CD4-positive, alpha-beta memory T cell (primary cell): ENCODE data around the gene PPP3R1. TPM values are rescaled to one million over a fixed set of nuclear protein-coding genes. Genes with fewer than 3 reads are reported as not detected.

Experiments
- CTCF ChIA-PET: fragments of 350-600 bp; sonication (Branson Sonifier 250); formaldehyde crosslinking; loops from one replicate; lab custom pipeline; 2021; ENCODE audit warnings: inconsistent platforms; ENCODE audit not compliant: partially characterized antibody; lab: Charles Lee
- POLR2A ChIA-PET: fragments of 350-600 bp; sonication (Branson Sonifier 250); formaldehyde crosslinking; loops from one replicate; lab custom pipeline; 2021; ENCODE audit not compliant: partially characterized antibody; lab: Charles Lee
- DNase-seq, 5 donors: peaks; one replicate each; pipeline versions ENCODE4 v3.0.0 to v3.0.0-alpha.2; 2020 to 2022; ENCODE audit warnings: mixed read lengths in 1 of 5
- H3K27ac ChIP-seq: one replicate; pipeline ENCODE4 v1.7.0; 2013; ENCODE audit warnings: low read depth, low read length
- H3K27me3 ChIP-seq: 2 replicates; pipeline ENCODE4 v1.7.0; 2013; ENCODE audit warnings: mild to moderate bottlenecking, low read length, moderate library complexity; ENCODE audit not compliant: insufficient read depth
- H3K36me3 ChIP-seq: 2 replicates; pipeline ENCODE4 v1.7.0; 2013; ENCODE audit warnings: mild to moderate bottlenecking, low read length, moderate library complexity; ENCODE audit not compliant: insufficient read depth
- H3K4me1 ChIP-seq: 2 replicates; pipeline ENCODE4 v1.7.0; 2013; ENCODE audit warnings: mild to moderate bottlenecking, low read length, moderate library complexity; ENCODE audit not compliant: insufficient read depth
- H3K4me3 ChIP-seq, 2 donors: one replicate each; pipeline ENCODE4 v1.7.0; 2013; ENCODE audit warnings: low read length in 2 of 2, mild to moderate bottlenecking in 1 of 2
- H3K9me3 ChIP-seq, 2 donors: one replicate each; pipeline ENCODE4 v1.7.0; 2013; ENCODE audit warnings: low read length in 2 of 2, control low read depth in 1 of 2; ENCODE audit not compliant: control insufficient read depth in 1 of 2
- H3K27ac Mint-ChIP-seq, 7 donors: one replicate each; pipeline ENCODE4 v1.8.0; 2020 to 2021; ENCODE audit warnings: mixed read lengths in 7 of 7, mild to moderate bottlenecking in 6 of 7, inconsistent platforms in 3 of 7, moderate library complexity in 3 of 7
- H3K27me3 Mint-ChIP-seq, 2 donors: one replicate each; pipeline ENCODE4 v1.8.0; 2020 to 2021; ENCODE audit warnings: mixed read lengths in 2 of 2
- H3K36me3 Mint-ChIP-seq, 2 donors: one replicate each; pipeline ENCODE4 v1.8.0; 2020 to 2021; ENCODE audit warnings: mixed read lengths in 2 of 2, inconsistent platforms in 1 of 2, mild to moderate bottlenecking in 1 of 2
- H3K4me1 Mint-ChIP-seq, 4 donors: one replicate each; pipeline ENCODE4 v1.8.0; 2020 to 2021; ENCODE audit warnings: mixed read lengths in 4 of 4, mild to moderate bottlenecking in 1 of 4
- H3K4me3 Mint-ChIP-seq, 8 donors: one replicate each; pipeline ENCODE4 v1.8.0; 2020 to 2021; ENCODE audit warnings: mixed read lengths in 8 of 8, mild to moderate bottlenecking in 7 of 8, moderate library complexity in 6 of 8, inconsistent platforms in 3 of 8
- H3K9me3 Mint-ChIP-seq, 8 donors: one replicate each; pipeline ENCODE4 v1.8.0; 2020 to 2021; ENCODE audit warnings: mixed read lengths in 8 of 8, mild to moderate bottlenecking in 5 of 8, inconsistent platforms in 3 of 8, moderate library complexity in 1 of 8
- intact Hi-C: fragments of 100-400 bp; cut with micrococcal nuclease; formaldehyde crosslinking; loops from one replicate; pipeline ENCODE4 v1.15.1; 2023
- polyA plus RNA-seq, 2 donors: library from polyadenylated mRNA; unstranded; fragments of 300-500 nt; fragmentation: Illumina TruSeq; gene quantifications; one replicate each; pipeline ENCODE4 v1.2.3, GENCODE V29; 2021
- total RNA-seq, 2 experiments: library from RNA; stranded (reverse); gene quantifications; one replicate each; pipeline ENCODE4 v1.2.3, GENCODE V29; 2021

The PPP3R1 gene
- total and polyA plus RNA-seq, 4 experiments from 2014 or later = 3.9 to 76.8 (median 40.1) TPM

- intact Hi-C loops = loop anchor here (2.0 kb wide), 1 partner anchor 18 kb away; no protein-coding TSS in a partner anchor
- no peak for DNase-seq
- CTCF ChIA-PET = interaction anchor here (1.2 to 1.3 kb wide), 2 partner anchors 11 to 87 kb away, joined by 3 to 5 read pairs; no protein-coding TSS in a partner anchor
- peaks cover 0 to 3% (median 0%) of the 10 kb centered on the region in 8 donors for H3K9me3 Mint-ChIP-seq
- H3K4me3 Mint-ChIP-seq = no peak overlapping the region
- Histone ChIP-seq H3K4me3 (no peak overlapping the region), H3K9me3 (no peaks in the 10 kb centered on the region), H3K36me3 (no peaks in the 10 kb centered on the region), H3K27ac (no peak overlapping the region), H3K27me3 (peaks cover 5% of the 10 kb centered on the region), H3K4me1 (no peaks in the 10 kb centered on the region)
- H3K36me3 Mint-ChIP-seq = no peaks in the 10 kb centered on the region
- POLR2A ChIA-PET = interaction anchor here (1.3 kb wide), 1 partner anchor 22 kb away, joined by 3 read pairs; no protein-coding TSS in a partner anchor
- peaks cover 7 to 8% of the 10 kb centered on the region in 2 donors for H3K27me3 Mint-ChIP-seq
- H3K4me1 Mint-ChIP-seq = no peaks in the 10 kb centered on the region
- no peak overlapping the region for H3K27ac Mint-ChIP-seq
Measured at GRCh38 chr2:68272246-68272994, 20.1 kb upstream of the PPP3R1 start.

GRCh38 chr2:68266655-68267054, 14.3 kb upstream of the PPP3R1 start:
- Histone ChIP-seq H3K4me1 (no peaks in the 10 kb centered on the region), H3K27me3 (no peaks in the 10 kb centered on the region), H3K36me3 (no peaks in the 10 kb centered on the region), H3K9me3 (no peaks in the 10 kb centered on the region), H3K27ac (no peak overlapping the region), H3K4me3 (no peak overlapping the region)
- Mint-ChIP-seq H3K27me3 (peaks cover 2 to 3% of the 10 kb centered on the region in 2 donors), H3K4me1 (no peaks in the 10 kb centered on the region), H3K4me3 (no peak overlapping the region), H3K36me3 (no peaks in the 10 kb centered on the region), H3K9me3 (peaks cover 0 to 6% (median 0%) of the 10 kb centered on the region in 8 donors), H3K27ac (no peak overlapping the region)
- ChIA-PET POLR2A (no interaction called here), CTCF (interaction anchor here (1.4 kb wide), 1 partner anchor 70 kb away, joined by 3 read pairs; no protein-coding TSS in a partner anchor)
- intact Hi-C loops = no loop called here
- no peak for DNase-seq

GRCh38 chr2:68263632-68264031, 11.3 kb upstream of the PPP3R1 start:
- POLR2A ChIA-PET = no interaction called here
- intact Hi-C loops = no loop called here
- Mint-ChIP-seq H3K9me3 (peaks cover 0 to 6% (median 0%) of the 10 kb centered on the region in 8 donors), H3K4me1 (peaks cover 0 to 3% (median 0%) of the 10 kb centered on the region in 4 donors), H3K36me3 (no peaks in the 10 kb centered on the region), H3K27me3 (peaks cover 0 to 2% of the 10 kb centered on the region in 2 donors), H3K4me3 (no peak overlapping the region), H3K27ac (no peak overlapping the region)
- CTCF ChIA-PET = interaction anchor here (1.0 kb wide), 1 partner anchor 68 kb away, joined by 3 read pairs; no protein-coding TSS in a partner anchor
- no peak overlapping the region for H3K27ac ChIP-seq
- no peaks in the 10 kb centered on the region for H3K4me1 ChIP-seq
- H3K9me3 ChIP-seq = no peaks in the 10 kb centered on the region
- H3K36me3 ChIP-seq = no peaks in the 10 kb centered on the region
- H3K4me3 ChIP-seq = no peak overlapping the region
- no peaks in the 10 kb centered on the region for H3K27me3 ChIP-seq
- DNase-seq = no peak

GRCh38 chr2:68258851-68259250, 6.5 kb upstream of the PPP3R1 start:
- Histone ChIP-seq H3K9me3 (no peaks in the 10 kb centered on the region), H3K27ac (no peak overlapping the region), H3K4me3 (no peak overlapping the region), H3K36me3 (no peaks in the 10 kb centered on the region), H3K4me1 (peaks cover 23% of the 10 kb centered on the region), H3K27me3 (no peaks in the 10 kb centered on the region)
- H3K36me3 Mint-ChIP-seq = no peaks in the 10 kb centered on the region
- no peaks in the 10 kb centered on the region for H3K9me3 Mint-ChIP-seq
- H3K27me3 Mint-ChIP-seq = no peaks in the 10 kb centered on the region
- H3K4me1 Mint-ChIP-seq = peaks cover 10 to 26% (median 19%) of the 10 kb centered on the region in 4 donors
- DNase-seq = no peak
- ChIA-PET POLR2A (no interaction called here), CTCF (no interaction called here)
- H3K27ac Mint-ChIP-seq = no peak overlapping the region
- no peak overlapping the region for H3K4me3 Mint-ChIP-seq
- intact Hi-C loops = no loop called here

GRCh38 chr2:68256093-68256450, 3.7 kb upstream of the PPP3R1 start:
- Mint-ChIP-seq H3K27me3 (peaks cover 0 to 4% of the 10 kb centered on the region in 2 donors), H3K4me3 (peak overlapping the region in 2 of 8 donors; percentile 20 to 47), H3K36me3 (peaks cover 0 to 16% of the 10 kb centered on the region in 2 donors), H3K27ac (peak overlapping the region in 2 of 7 donors; percentile 38 to 43), H3K9me3 (peaks cover 0 to 5% (median 0%) of the 10 kb centered on the region in 8 donors), H3K4me1 (peaks cover 16 to 45% (median 25%) of the 10 kb centered on the region in 4 donors)
- DNase-seq = no peak
- Histone ChIP-seq H3K27me3 (no peaks in the 10 kb centered on the region), H3K4me1 (peaks cover 25% of the 10 kb centered on the region), H3K27ac (no peak overlapping the region), H3K4me3 (no peak overlapping the region), H3K9me3 (no peaks in the 10 kb centered on the region), H3K36me3 (no peaks in the 10 kb centered on the region)
- intact Hi-C loops = no loop called here
- CTCF ChIA-PET = interaction anchor here (1.0 to 1.9 kb wide), 2 partner anchors 59 to 185 kb away, joined by 4 to 10 read pairs; no protein-coding TSS in a partner anchor
- POLR2A ChIA-PET = no interaction called here

- Mint-ChIP-seq H3K27me3 (peaks cover 0 to 4% of the 10 kb centered on the region in 2 donors), H3K27ac (peak overlapping the region in 6 of 7 donors; percentile 96 to 99 (median 97)), H3K36me3 (peaks cover 0 to 20% of the 10 kb centered on the region in 2 donors), H3K4me1 (peaks cover 23 to 59% (median 37%) of the 10 kb centered on the region in 4 donors), H3K9me3 (peaks cover 0 to 8% (median 0%) of the 10 kb centered on the region in 8 donors), H3K4me3 (peak overlapping the region; percentile 95 to 99 (median 97))
- peaks cover 48% of the 10 kb centered on the region for H3K4me1 ChIP-seq
- peak overlapping the region; percentile 91 for H3K27ac ChIP-seq
- ChIA-PET CTCF (interaction anchor here (0.9 to 2.7 kb wide), 9 partner anchors 9 to 498 kb away, joined by 3 to 10 read pairs (median 4); partner anchors contain the start of gene PNO1), POLR2A (interaction anchor here (0.6 to 4.0 kb wide), 15 partner anchors 9 to 514 kb away, joined by 3 to 49 read pairs (median 5); partner anchors contain the start of genes APLF, FBXO48 and PNO1)
- intact Hi-C loops = loop anchor here (1.0 to 5.0 kb wide), 4 partner anchors 19 to 856 kb away; partner anchors contain the start of genes APLF, ETAA1 and FBXO48
- H3K27me3 ChIP-seq = no peaks in the 10 kb centered on the region
- H3K4me3 ChIP-seq = peak overlapping the region; percentile 75 to 94
- DNase-seq = peak; percentile 47 to 62 (median 53)
- H3K36me3 ChIP-seq = no peaks in the 10 kb centered on the region
- H3K9me3 ChIP-seq = no peaks in the 10 kb centered on the region
Measured at GRCh38 chr2:68253219-68254068, 1.1 kb upstream of the PPP3R1 start.
